Astrocyte of the cerebellum (primary cell): ENCODE data around the gene ZNF644.

Experiments used
- DNase-seq: peaks from one replicate; pipeline ENCODE4 v3.0.0-alpha.2; 2011; ENCODE audit warnings: low read depth
- H3K4me3 ChIP-seq: 2 replicates; pipeline ENCODE4 v1.5.1; 2011; ENCODE audit warnings: mild to moderate bottlenecking, low read depth, low read length, moderate library complexity
- in situ Hi-C: cut with HindIII; loops from 2 replicates; pipeline ENCODE4 v1.10.0; 2017; ENCODE audit warnings: low sequenced_read_pairs
- TF ChIP-seq, protein P1 (sequence below): IDR thresholded peaks from 2 replicates; pipeline ENCODE4 v1.5.1; 2012; ENCODE audit warnings: low read length, low read depth, moderate library complexity, mild to moderate bottlenecking; ENCODE audit errors: missing control alignments

Gene ZNF644

DNA sequence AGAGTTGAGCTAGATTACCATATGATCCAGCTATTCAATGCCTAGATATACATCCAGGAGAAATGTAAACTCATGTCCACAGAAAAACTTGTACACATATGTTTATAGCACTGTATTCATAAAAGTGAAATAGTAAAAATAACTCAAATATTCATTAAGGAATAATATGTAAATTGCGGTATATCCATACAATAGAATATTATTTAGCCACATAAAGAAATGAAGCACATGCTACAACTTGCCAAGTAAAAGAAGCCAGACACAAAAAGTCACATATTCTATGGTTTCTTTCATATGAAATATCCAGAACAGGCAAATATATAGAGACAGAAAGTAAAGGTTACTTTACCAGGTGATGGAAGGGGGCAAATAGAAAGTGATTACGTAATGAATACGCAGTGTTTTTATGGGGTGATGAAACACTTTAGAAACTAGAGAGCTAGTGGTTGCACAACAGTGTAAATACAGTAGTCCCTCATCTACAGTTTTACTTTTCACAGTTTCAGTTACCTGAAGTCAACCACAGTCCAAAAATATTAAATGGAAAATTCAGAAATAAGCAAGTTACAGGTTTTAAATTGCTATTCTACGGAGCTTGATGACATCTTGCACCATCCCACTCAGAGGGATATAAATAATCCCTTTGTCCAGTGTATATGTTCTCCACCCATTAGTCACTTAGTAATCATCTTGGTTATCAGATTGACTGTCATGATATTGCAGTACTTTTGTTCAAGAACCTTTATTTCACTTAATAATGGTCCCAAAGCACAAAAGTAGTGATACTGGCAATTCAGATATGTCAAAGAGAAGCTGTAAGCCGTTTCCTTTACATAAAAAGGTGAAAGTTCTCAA lies 62.3 kb downstream of the ZNF644 start:
- no peak for DNase-seq
- TF ChIP-seq, protein P1, sequence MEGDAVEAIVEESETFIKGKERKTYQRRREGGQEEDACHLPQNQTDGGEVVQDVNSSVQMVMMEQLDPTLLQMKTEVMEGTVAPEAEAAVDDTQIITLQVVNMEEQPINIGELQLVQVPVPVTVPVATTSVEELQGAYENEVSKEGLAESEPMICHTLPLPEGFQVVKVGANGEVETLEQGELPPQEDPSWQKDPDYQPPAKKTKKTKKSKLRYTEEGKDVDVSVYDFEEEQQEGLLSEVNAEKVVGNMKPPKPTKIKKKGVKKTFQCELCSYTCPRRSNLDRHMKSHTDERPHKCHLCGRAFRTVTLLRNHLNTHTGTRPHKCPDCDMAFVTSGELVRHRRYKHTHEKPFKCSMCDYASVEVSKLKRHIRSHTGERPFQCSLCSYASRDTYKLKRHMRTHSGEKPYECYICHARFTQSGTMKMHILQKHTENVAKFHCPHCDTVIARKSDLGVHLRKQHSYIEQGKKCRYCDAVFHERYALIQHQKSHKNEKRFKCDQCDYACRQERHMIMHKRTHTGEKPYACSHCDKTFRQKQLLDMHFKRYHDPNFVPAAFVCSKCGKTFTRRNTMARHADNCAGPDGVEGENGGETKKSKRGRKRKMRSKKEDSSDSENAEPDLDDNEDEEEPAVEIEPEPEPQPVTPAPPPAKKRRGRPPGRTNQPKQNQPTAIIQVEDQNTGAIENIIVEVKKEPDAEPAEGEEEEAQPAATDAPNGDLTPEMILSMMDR: no peak
- H3K4me3 ChIP-seq: no peak overlapping the region
- in situ Hi-C loops: no loop called here

GRCh38 chr1:90957497-90957896 lies 64.3 kb downstream of the ZNF644 start:
- DNase-seq: no peak
- no peak overlapping the region for H3K4me3 ChIP-seq
- TF ChIP-seq, protein P1: no peak
- in situ Hi-C loops: no loop called here

DNA sequence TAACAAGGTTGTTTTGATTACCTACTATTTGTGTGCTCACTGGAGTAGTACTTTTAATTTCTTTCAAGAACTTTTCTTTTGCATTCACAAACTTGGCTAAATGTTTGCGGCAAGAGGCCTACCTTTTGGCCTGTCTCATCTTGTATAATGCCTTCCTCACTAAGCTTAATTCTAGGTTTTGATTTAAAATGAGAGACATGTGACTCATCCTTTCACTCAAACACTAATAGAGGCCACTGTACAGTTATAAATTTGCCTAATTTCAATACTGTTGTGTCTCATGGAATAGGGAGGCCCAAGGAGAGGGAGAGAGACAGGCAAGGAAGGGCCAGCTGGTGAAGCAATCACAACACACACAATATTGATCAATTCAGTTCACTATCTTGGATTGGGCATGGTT lies 66.1 kb downstream of the ZNF644 start:
- in situ Hi-C loops: no loop called here
- no peak overlapping the region for H3K4me3 ChIP-seq
- TF ChIP-seq, protein P1: no peak
- DNase-seq: no peak

- TF ChIP-seq, protein P1: no peak
- in situ Hi-C loops: no loop called here
- no peak overlapping the region for H3K4me3 ChIP-seq
- no peak for DNase-seq
Observed at GRCh38 chr1:90952906-90953305, 68.9 kb downstream of the ZNF644 start.

DNA sequence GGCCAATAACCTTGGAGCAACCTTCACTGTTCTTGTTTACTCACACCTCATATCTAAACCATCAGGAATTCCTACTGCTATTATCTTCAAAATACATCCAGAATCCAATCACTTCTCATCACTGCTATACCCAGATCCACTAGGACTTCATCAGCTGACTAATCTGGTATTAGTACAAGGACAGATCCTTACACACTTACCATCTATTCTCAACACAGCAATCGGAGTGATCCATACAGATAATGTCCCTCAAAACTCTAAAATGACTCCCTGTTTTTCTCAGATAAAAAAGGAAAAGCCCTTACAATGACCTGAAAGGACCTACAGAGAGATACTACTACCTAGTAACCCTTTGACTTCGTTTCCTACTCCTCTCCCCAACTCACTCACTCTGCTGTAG lies 70.8 kb downstream of the ZNF644 start:
- TF ChIP-seq, protein P1: no peak
- no peak overlapping the region for H3K4me3 ChIP-seq
- in situ Hi-C loops: no loop called here

DNA sequence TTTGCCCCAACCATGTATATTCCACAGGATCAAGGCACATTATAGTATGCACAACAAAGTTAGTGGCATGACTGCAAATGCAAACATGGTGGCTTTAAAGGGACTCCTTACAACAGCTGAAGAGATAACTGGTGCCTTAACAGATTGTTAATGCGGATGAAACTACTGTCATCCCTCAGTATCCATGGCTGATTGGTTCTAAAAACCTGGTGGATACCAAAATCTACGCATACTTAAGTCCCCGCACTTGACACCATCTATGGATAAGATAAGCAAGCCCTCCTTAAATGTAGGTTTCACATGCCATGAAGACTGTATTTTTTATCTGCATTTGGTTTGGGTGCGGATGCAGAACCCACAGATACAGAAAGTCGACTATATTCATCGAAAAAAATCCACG lies 73.5 kb downstream of the ZNF644 start:
- in situ Hi-C loops: no loop called here
- H3K4me3 ChIP-seq: no peak overlapping the region
- DNase-seq: no peak
- TF ChIP-seq, protein P1: no peak

More for the DNA sequence above, 70.8 kb downstream of the ZNF644 start:
- DNase-seq: no peak
